ENCODE results near the gene CYFIP2.

GRCh38 chr5:157217289-157218024 is 48.5 kb upstream of the CYFIP2 start:
- TF ChIP-seq EZH2 (IDR thresholded peaks at IDR 0.05; ENCODE audit: low read length) (no peak), CTCF (optimal IDR thresholded peaks at IDR 0.05 in 1 of 3, IDR thresholded peaks at IDR 0.05 in 1 of 3, conservative IDR thresholded peaks at IDR 0.05 in 1 of 3; ENCODE audit: extremely low read depth in 1 of 3, insufficient read depth in 2 of 3, low read length in 3 of 3) (no peak)
